Gastrocnemius medialis (tissue), 4 donors: ENCODE measurements around the gene CD34.

Experiments
- POLR2A ChIP-seq, 2 donors: fragments of 450-650 bp; IDR thresholded peaks; one replicate each; pipeline ENCODE4 v1.6.1; 2017; ENCODE audit warnings: antibody characterized with exemption in 2 of 2, mild to moderate bottlenecking in 2 of 2, moderate library complexity in 2 of 2
- TF ChIP-seq, protein P1 (sequence below), 5 experiments: fragments of 450-650 bp in 3 of 5; fragments of 200-600 bp in 2 of 5; sonication (generic) in 2 of 5; IDR thresholded peaks in 4 of 5; conservative IDR thresholded peaks in 1 of 5; 1 replicate in 4 of 5; 2 replicates in 1 of 5; pipeline ENCODE4 v1.5.1; 2016 to 2019; ENCODE audit warnings: antibody characterized with exemption in 5 of 5, mild to moderate bottlenecking in 3 of 5, moderate library complexity in 3 of 5

- TF ChIP-seq, protein P1, sequence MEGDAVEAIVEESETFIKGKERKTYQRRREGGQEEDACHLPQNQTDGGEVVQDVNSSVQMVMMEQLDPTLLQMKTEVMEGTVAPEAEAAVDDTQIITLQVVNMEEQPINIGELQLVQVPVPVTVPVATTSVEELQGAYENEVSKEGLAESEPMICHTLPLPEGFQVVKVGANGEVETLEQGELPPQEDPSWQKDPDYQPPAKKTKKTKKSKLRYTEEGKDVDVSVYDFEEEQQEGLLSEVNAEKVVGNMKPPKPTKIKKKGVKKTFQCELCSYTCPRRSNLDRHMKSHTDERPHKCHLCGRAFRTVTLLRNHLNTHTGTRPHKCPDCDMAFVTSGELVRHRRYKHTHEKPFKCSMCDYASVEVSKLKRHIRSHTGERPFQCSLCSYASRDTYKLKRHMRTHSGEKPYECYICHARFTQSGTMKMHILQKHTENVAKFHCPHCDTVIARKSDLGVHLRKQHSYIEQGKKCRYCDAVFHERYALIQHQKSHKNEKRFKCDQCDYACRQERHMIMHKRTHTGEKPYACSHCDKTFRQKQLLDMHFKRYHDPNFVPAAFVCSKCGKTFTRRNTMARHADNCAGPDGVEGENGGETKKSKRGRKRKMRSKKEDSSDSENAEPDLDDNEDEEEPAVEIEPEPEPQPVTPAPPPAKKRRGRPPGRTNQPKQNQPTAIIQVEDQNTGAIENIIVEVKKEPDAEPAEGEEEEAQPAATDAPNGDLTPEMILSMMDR (IDR thresholded peaks at IDR 0.05 in 4 of 5, conservative IDR thresholded peaks at IDR 0.05 in 1 of 5) = no peak
- no peak for TF ChIP-seq POLR2A (IDR thresholded peaks at IDR 0.05)
Measured at GRCh38 chr1:207835958-207836357, 75.0 kb downstream of the CD34 start.
